HG02884 (cell line): ENCODE measurements around the gene PREP.
"Not testable (repeated sequence)": the region's sequence is repeated elsewhere in the genome, so short reads cannot be mapped to it uniquely, and the experiment has no call there.

Experiments used
- ATAC-seq: cut with Tn5 transposase; IDR thresholded peaks from one replicate; pipeline ENCODE4 v1.9.1; 2021; ENCODE audit warnings: mild to moderate bottlenecking, moderate library complexity; ENCODE audit not compliant: unreplicated experiment

The PREP gene

DNA sequence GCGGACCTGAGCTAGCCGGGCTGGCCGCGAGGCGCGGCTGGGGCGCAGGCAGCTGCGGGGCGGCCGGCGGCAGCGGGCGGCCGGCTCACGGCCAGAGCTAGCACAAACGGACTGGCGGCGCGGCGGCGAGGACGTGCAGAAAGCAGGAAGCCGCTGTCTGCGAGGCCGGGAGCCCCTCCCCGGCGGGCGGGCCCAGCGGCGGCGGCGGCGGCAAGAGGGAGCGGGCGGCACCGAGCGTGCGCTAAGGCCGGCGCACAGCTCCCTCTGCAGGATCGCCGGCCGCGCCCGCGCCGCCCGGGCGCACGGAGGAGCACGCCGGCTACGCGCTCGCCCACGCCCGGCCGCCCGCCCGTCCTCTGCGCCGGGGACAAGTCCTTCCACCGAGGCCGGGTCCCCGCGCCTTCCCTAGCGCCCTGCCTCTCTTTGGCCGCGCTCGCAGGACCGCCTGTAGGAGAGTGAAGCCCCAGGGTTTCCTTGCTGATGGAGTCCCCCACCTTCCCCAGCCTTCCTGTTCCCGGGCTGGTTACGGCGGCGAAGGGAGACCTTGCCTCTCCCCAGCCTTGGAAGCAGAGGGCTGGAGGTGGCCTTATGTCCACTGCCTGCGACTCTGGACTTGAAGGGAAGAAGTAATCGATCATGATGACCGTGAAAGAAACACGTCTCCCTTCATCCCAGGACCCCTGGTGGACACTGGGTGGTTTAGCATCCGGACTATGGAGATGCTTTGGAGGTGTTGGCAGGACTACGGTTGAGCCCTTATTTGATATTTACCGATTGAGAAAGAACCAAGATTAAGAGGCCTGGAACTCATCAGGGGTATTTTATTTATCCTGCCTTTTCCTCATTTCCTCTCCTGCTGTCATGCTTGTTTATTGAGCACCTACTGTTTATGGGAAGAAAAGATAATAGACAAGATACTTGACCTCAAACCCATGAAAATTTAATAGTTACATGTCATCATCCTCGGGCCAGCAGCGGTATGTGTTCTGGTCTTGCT is at the start of gene PREP:
Gene PREP, minus strand, starts transcription at position 144 of the 997 bp plus-strand sequence. CDS start 191 bp downstream, outside the sequence.
- peak; percentile 88 for ATAC-seq

GRCh38 chr6:105452376-105452775 is 49.5 kb upstream of the PREP start:
- no peak for ATAC-seq

DNA sequence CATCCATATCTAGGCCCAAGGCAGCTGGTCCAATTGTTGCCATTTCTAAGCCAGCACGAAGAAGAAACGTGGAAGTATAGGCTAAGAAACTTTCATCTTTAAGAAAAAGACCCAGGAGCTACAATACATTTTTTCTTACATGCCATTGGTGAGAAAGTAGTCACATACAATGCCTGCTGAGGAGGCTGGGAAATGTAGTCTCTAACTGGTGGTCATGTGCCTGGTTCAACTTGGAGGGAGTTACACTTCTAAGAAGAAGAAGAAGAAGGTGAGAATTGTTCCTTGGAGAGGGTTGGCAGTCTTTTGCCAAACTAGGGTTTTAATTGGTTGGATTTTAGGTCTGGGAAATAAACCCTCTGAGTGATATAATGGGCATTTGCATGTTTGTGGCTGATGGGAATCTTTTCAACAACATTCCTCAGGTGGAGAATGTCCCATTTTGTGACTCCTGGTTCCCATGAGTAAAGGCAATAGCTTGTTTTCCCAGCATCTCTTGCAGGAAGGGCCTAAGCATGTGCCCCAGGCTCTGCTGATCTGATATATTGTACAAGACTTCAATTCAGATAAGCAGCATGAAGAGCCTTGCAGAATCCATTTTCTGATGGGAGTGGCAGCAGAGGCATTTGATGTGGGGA is 47.0 kb upstream of the PREP start:
- ATAC-seq: no peak

- no peak for ATAC-seq
These were observed 42.6 kb upstream of the PREP start for GRCh38 chr6:105445481-105445880.

GRCh38 chr6:105443941-105444340 is 41.1 kb upstream of the PREP start:
- ATAC-seq: no peak

- no peak for ATAC-seq
These were observed 39.5 kb upstream of the PREP start for GRCh38 chr6:105442369-105442768.

GRCh38 chr6:105437236-105437635 is 34.4 kb upstream of the PREP start:
- no peak for ATAC-seq

DNA sequence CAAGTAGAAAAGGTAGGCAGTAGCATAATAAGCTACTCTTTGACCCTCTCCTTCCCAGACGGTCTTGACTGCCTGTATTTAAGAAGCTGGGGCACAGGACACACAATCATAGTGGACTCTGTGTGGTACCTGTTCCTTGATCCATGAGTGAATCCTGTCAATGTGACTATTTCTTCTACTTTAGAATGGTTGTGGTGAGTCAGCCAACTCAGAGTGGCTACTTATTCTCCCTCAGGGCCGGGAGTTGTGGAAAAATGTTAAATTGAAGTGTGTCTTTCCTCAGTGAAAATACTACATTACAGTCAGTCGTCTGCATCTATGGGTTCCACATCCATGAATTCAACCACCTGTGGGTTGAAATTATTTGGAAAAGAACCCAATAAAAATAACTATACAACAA is 30.8 kb upstream of the PREP start:
- ATAC-seq: no peak

GRCh38 chr6:105432797-105433196 is 29.9 kb upstream of the PREP start:
- ATAC-seq: no peak

GRCh38 chr6:105431226-105431625 is 28.3 kb upstream of the PREP start:
- ATAC-seq: no peak

- ATAC-seq: no peak
These were observed 27.8 kb upstream of the PREP start for GRCh38 chr6:105430685-105431084.

DNA sequence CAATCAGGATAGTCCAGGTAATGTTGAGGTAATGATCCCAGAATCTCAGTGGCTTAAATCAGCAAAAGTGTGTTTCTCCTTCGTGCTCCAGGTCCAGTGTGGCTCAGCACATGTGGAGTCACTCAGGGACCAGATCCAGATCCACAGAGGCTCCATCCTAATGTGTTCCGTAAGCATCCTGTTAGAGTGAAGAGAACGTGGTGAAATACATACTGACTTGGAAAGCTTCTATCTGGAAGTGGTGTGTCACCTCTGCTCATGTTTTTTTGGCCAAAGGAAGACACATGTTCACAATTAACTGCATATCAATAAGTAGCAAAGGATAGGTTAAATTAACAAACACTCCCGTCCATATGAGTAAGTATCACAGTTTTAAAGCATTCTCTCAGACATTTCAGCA is 26.8 kb upstream of the PREP start:
- ATAC-seq: no peak

- no peak for ATAC-seq
These were observed 25.6 kb upstream of the PREP start for GRCh38 chr6:105428342-105428957.

DNA sequence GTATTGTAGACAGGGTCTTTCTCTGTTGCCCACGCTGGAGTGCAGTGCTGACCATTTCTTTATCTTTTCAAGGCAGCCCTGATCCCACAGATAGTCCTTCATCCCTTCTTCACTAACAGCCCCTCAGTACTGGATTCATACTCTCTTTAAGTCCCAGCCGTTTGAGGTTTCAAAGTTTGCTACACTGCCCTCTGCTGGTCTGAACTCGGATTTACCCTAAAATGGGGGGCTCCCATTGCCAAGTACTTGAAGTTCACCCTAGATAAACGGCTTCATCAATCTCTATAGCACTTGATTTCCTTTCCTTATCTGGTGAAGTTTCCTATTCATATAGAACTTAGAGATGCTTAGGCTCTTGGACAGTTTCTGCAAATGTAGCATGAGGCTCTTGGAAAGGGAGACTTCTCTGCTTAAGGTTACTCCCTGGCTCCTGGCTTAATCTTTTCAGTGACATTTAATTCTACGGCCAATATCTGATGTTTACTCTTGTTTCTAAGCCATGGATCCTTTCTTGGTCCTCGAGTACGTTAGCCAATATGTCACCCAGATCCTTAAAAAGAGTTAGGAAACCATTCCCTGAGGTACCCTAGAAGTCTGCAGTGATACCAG is 21.4 kb upstream of the PREP start:
- no peak for ATAC-seq

DNA sequence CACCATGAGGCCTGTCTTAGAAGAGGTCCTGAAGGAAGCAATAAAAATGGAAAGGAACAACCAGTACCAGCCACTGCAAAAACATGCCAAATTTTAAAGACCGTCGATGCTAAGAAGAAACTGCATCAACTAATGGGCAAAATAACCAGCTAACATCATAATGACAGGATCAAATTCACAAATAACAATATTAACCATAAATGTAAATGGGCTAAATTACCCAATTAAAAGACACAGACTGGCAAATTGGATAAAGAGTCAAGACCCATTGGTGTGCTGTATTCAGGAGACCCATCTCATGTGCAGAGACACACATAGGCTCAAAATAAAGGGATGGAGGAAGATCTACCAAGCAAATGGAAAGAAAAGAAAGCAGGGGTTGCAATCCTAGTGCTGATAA is 14.1 kb upstream of the PREP start:
- ATAC-seq: not testable (repeated sequence)

- no peak for ATAC-seq
These were observed 6.9 kb upstream of the PREP start for GRCh38 chr6:105409734-105410133.

GRCh38 chr6:105402090-105402938 is 568 bp downstream of the PREP start:
- peak; percentile 41 for ATAC-seq

DNA sequence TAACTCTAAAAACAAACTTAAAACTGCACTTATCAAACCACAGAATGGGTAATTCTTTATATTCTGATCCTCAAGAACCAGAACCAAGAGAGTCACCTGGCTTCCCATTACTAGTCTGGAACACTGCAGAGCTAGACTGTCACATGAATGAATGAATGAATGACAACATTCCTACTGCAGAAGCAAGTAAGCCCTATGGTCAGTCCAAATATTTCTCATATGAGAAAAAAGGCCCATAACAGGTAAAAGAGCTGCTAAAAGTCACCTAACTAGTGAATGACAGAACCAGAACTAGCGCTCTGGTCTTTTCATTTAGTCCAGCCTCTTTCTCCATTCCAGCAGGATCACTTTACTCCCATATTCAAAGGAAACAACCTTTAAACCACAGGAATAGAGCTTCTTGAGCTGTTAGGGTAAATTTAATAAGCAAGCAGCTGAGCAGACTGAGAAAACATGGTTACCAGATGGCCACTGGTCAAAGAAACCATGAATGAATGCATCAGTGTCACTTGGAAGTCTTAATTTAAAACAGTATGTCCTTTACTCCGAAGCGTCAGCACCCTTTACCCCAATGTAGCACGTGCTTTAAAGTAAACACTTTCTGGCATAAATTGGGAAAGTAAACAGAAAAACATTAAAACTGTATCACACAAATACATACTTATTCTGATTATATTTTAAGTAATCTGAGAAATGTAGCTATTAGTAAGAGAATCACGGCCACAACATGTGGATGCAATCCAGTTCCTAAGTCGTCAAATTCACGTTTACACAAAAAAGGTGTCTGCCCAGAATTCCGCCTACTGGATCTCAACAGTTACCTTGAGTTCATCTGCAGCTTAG is 1.4 kb downstream of the PREP start:
- no peak for ATAC-seq

GRCh38 chr6:105400501-105400900 is 2.4 kb downstream of the PREP start:
- ATAC-seq: no peak
